Activated effector memory CD4-positive, alpha-beta T cell treated with Interleukin-2 at 50 U/mL for 16 hours (primary cell): ENCODE results near the gene DNAJC3.
A peak's percentile ranks its signal among the peaks of the same experiment; 100 is the strongest.
"Not testable (repeated sequence)": the region's sequence is repeated elsewhere in the genome, so short reads cannot be mapped to it uniquely, and the experiment has no call there.

Experiments
- DNase-seq: peaks from one replicate; pipeline ENCODE4 v3.0.0-alpha.2; 2020

The DNAJC3 gene, protein sequence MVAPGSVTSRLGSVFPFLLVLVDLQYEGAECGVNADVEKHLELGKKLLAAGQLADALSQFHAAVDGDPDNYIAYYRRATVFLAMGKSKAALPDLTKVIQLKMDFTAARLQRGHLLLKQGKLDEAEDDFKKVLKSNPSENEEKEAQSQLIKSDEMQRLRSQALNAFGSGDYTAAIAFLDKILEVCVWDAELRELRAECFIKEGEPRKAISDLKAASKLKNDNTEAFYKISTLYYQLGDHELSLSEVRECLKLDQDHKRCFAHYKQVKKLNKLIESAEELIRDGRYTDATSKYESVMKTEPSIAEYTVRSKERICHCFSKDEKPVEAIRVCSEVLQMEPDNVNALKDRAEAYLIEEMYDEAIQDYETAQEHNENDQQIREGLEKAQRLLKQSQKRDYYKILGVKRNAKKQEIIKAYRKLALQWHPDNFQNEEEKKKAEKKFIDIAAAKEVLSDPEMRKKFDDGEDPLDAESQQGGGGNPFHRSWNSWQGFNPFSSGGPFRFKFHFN

DNA sequence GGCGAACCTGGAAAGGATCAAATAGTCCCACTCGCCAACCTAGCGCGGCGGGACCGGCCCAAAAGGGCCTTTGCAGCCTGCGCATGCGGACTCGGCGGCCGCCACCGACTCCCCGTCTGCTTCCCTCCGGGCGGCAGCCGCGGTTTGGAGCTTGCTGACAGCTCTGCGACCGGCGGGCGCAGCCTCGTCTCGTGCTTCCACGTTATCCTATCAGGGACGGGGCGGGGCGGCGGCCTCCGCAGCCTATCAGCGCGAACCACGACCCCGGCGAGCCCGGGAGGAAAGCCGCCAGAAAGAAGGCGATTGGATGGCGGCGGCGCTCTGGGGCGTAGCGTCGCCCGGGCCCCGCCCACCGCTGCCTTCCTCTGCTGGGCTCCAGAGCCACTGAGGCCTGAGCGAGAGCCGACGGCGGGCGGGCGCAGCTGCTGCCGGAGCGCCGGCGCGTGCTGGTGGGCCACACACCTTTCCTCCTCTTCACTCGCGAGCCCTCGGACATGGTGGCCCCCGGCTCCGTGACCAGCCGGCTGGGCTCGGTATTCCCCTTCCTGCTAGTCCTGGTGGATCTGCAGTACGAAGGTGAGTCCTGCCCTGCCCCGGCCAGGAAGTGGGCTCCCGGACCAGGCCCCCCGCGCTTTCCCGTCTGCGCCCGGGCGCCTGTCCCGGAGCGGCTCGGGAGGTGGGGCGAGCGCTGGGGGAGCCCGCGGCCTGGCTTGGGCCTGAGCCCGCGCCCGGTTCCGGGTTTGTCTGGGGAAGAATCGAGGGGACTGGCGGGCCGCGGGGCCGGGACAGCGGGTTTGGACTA lies at the start of gene DNAJC3:
DNAJC3 (plus strand) TSS at position 378 of the 802 bp plus-strand sequence; CDS start at position 495, 117 bp downstream.
- DNase-seq, result peak; percentile 98

DNA sequence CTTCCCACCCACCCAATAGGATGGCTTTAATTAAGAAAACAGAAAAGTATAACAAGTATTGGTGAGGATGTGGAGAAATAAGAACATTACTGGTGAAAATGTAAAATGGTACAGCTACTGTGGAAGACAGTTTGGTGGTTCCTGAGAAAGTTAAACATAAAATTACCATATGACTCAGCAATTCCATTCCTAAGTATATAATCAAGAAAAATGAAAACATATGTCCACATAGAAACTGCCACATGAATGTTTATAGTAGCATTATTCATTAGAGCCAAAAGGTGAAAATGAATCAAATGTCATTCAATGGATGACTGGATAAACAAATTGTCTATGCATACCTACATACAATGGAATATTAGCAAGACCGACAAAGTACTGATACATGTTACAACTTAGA lies 49.3 kb upstream of the DNAJC3 start:
- no peak for DNase-seq

DNA sequence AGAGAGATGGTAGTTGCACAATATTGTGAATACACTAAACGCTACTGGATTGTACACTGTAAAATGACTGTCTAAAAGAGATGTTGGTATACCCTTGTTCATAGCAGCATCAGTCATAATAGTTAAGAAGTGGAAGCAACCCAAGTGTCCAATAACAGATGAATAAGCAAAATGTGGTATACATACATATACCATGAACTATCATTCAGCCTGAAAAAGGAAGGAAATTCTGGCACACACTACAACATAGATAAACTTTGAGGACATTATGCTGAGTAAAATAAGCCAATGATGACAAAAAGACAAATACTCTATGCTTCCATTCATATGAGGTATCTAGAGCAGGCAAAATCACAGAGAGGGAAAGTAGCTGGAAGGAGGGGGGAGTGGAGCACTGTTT lies 48.5 kb upstream of the DNAJC3 start:
- no peak for DNase-seq

DNA sequence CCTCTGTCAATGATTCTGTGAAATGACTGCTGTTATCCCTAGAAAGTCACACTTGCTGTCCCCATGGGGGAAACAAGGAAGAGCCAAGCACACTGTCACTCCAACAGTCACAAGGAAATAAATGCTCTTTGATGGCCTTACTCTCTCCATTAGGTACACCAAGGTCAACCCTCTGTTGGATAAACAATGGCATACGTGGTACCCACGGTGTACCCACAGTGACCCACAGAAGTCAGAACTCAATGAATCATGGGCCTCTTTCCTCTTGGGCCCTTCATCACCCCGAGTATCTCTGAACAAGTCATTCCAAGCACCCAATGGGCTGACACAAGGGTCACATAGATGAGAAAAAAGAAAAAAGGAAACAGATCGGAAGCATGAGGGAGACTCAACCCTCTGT lies 47.9 kb upstream of the DNAJC3 start:
- DNase-seq, result no peak

DNA sequence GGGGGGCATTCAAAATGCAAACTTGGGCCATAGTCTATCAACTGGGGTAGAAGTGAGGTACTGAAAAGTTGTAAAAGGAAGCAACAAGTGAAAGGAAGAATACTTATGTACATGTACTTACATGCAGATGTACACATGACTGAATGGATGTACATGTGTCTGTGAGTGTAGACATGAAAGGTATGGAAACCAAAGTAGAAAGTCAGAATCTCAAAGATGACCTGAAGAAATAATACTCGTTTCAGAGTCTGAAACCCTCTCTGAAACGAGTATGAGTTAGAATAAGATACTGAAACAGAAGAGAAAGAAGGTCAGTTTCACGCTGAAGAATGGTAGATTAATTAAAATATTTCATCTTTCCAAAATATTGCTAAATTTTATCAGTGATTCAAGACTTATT lies 46.3 kb upstream of the DNAJC3 start:
- no peak for DNase-seq

DNA sequence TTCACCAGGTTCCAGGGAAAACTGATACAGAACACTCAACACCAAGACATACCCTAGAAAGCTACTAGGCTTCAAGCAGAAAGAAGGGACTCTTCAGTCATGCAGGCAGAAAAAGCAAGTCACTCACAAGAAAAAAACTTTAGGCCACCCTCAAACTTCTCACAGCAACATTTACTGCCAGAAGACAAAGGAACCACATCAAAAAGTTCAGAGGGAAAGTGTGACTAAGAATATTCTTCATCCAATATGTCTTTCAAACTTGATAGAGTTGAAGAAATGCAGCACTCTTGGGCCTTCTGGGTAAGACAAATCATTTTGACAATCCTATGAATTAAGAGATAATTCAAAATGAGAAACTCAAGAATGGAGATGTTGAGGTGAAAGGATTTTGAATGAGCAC lies 40.1 kb upstream of the DNAJC3 start:
- DNase-seq, result no peak

DNA sequence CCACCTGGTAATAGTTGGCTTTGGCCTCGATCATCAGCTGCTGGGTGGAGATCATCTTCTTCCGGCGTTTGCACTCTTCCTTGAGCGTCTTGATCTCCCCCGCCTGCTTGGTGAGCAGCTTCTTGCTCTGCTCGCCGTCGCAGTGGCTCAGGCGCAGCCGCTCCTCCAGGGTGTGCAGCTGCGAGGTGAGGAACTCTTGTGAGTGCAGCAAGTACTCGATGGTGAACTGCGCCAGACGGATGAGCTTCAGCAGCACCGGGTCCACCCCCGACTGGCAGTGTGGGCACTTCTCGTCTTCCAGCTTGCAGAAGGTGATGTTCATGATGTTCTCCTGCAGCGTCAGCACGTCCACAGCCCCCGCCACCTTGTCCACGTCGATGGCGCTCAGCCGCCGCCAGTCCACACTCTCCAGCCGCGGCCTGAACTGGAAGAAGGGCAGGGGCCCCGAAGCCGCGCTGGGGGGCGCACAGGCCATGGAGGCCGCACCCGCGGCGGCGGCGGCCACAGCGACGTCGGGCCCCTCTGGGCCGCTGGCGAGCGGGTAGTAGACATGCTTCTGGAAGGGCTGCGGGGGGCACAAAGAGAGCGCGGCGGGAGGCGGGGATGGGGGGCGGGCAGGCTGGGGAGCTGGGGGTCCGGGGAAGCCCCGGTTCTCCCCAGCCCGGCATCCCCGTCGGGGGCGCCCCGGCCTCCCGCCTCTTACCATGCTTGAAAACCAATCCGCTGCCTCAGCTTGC lies 35.5 kb upstream of the DNAJC3 start:
- DNase-seq, result no peak

DNA sequence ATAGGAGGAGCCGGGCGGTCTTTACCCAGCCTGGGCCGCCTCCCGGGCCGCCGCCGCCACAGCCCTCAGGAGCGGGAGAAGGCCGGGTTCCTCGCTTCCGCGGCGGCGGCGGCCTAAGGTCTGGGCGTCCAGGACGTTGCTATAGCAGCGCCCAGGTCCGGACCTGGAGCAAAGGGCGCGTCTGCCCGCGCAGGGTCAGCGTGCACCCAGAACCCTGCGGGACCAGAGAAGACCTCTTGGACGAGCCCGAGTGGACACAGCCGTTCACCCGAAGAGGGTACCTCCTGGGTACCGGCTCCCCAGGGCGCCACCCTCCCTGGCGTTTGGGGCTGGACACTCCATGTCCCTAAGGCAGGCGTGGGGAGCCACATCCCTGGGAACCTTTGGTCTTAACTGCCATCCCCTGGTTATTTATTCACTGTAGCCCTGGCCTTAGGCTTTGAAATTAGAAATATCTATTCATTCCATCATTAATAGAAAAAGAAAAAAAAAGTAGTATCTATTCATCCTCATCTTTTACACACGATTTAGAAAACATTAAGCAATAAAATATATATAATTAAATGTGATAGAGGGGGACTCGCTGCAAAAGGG lies 34.8 kb upstream of the DNAJC3 start:
- DNase-seq, result no peak

DNA sequence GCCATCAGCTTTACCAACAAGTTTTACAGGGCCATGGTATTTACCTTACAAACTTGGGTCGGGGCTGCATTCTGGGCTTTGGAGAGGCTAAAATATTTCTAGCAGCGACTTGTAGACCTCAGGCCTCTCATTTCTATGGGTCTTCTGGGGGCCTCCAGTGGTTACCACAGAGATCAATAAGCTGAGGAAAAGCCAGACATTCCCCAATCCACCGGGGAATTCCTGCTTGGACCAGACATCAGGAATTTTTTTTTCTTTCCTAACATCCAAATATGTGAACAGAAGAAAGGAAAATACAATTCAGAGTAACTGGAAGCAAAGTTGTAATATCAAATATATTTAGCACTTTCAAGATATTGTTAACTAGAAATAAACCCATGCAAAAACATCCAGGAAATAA lies 33.9 kb upstream of the DNAJC3 start:
- no peak for DNase-seq

DNA sequence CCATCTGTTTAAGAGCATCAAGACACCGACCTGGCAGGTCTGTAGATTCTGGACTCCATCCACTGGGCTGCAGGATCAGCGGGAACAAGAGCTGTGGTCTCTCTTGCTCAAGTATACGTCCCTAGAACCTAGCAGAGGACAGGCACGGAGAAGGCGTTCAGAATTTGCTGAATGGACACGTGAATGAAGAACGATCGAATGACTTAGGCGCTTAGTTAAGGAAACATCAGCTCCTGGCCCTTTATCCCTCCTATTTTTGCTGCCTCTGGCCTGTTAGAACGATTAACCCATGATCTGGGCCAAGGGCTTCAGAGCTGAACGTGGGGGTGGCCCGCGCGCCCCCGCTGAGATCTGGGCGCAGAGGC lies 33.4 kb upstream of the DNAJC3 start:
- DNase-seq, result no peak

DNA sequence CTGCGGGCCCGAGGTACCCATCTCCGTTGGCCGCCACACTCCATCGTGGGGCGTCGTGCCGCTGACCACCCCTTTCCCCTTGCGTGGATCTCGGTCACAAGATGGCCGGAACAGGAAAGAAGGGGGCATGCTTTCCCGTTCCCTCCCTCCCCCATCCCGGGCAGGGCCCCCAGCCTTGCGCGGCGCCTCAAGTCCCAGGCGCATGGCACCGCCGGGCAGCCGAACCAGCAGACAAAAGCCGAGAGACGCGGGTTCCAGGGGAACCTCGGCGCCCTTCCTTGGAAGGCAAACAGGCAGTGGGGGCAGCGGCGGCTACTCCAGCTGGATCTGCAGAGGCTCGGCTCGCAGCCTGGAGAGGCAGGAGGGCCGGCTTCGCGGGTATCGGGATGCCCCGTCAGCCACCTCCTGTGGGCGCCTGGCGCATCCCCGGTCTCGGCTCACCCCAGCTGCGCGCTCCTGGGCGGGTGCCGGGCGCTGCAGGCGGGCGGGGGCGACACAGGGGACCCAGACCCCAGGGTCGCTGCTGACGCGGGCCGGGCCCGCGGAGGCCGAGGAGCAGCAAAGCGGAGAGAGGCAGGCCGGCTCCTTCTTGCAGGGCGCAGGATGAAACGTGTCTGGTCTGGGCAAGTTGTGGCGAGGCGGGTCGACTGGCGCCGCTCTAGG lies 32.9 kb upstream of the DNAJC3 start:
- DNase-seq, result no peak

DNA sequence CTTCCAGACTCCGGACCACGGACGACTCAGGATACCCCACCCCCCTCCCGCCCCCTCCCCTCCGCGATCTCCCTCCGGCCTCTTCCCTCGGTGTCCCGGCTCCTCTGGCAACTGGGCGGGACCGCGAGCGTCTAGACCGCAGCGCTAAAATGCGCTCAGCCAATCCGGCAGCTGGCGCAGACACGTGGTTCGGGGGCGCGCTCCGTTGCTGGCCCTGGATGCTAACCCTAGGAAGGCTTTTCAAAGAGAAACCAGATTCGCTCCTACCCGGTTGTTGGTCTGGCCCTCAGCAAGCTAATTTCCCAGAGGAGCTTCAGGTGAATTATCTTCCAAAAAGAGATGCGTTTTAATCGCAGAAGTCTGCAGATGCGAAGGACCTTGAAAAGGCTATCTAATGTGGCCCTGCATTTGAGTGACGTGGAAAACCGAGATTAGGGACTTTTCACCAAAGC lies 32.3 kb upstream of the DNAJC3 start, which contains the start of gene DZIP1:
DZIP1 (minus strand) TSS at position 106 of the 452 bp plus-strand sequence. CDS start 2,677 bp downstream, outside the sequence.
- DNase-seq, result no peak

DNA sequence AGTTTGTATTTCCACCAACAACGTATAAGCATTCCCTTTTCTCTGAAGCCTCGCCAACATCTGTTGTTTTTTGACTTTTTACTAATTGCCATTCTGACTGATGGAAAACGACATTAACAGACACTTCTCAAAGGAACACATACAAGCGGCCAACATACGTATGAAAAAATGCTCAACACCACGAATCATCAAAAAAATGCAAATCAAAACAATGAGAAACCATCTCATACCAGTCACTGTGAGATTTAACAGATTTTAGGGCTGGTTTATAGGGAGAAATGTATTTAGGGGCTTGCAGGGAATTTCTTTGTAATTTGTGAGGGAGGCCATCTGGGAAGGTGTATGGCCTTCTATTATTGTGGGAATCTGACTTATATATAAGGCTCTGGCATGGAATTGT lies 29.6 kb upstream of the DNAJC3 start:
- no peak for DNase-seq

DNA sequence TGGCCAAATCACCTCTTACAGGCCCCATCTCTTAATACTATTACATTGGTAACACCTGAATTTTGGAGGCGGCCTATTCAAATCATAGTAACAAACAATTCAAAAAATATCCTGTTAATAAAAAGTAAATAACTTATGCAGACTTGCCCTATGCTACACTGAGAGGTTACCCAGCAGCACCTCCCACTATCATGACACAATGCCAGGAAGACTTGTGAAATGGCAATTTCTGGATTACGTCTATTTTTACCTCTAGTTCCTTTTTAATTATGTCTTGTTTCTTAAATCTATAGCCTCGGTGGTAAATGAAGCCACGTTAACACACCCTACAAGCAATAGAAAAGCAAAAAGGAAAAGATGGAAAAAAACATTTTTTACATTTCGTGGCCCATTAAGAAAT lies 26.2 kb upstream of the DNAJC3 start:
- no peak for DNase-seq

DNA sequence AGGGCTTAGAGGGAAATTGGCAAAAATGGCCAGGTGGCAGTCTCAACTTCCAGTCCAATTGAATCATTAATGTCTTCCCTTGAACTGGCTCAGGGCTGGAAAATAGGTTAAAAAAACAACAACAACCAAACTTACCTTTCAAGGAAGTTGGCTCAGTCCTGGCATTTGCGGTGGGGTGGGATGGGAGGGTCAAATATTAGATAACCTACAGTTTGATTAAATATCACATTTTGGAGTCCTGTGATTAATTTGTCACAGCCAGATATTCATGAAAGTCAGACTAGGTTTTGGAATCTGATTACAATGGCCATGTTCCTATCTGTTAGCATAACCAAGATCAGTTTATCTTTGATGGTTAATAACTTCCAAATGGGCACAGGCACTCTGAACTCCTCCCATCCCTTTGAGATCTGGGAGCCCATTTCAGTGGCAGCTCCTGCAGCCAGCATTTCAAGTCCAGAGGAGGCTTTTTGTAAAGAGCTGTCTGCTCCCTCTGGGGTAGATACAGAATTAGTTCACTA lies 24.6 kb upstream of the DNAJC3 start:
- no peak for DNase-seq

DNA sequence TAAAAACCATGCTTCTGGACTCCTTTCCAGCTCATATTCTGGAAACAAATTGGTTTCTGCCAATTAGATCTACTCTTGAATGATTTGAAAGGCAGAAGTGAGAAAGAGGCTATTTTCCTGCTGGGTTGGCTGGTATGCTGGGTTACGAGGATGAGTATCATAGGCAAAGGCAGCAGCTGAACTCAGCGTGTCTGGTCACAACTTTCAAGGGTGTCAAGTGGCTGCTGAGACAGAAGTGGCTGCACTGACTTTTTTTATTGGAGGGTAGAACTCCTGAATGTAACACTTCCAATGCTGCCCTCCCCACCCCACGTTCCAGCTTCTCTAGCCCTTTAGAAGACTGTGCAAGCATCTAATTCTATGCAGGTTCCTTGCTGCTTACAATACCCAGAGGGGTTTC lies 24.1 kb upstream of the DNAJC3 start:
- DNase-seq, result no peak

DNA sequence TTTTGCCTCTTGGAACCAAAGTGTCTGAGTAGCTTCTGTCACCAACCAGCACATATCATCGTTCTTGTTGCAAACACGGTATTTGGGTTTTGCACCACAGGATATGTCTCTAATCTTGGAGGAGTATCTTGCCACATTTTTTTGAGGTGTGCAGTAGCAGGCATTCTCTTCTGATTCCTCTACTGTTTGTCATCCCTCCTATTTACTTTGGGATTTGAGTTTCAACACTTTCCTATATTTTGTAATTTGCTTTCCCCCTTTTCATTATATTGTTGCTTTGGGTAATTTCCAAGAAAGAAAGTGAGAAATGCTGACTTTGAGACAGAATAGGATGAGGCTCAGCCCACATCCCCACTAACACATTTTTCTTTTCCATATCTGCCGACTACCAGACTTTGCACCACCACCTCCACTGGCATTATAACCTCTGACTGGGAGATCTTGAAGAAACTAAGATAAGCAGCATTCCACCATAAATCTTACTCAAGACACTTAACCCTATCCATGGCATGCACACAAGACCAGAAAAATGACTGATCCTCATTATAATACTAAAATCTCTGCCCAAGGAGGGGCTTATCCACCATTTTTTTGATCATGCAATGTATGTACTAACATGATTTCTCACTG lies 20.4 kb upstream of the DNAJC3 start:
- DNase-seq, result no peak

DNA sequence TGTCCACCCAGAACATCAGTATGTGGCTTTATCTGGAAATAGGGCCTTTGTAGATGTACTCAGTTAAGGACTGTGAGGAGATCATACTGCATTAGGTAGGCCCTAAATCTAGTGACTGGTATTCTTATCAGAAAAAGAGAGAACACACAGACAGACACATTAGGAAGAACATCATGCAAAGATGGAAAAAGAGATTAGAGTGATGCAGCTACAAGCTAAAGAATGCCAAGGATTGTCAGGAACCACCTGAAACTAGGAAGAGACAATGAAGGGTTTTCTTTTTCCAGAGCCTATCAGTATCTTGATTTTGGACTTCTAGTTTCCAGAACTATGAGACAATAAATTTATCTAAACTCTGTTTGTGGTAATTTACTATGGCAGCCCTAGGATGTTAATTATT lies 17.4 kb upstream of the DNAJC3 start:
- DNase-seq, result no peak

DNA sequence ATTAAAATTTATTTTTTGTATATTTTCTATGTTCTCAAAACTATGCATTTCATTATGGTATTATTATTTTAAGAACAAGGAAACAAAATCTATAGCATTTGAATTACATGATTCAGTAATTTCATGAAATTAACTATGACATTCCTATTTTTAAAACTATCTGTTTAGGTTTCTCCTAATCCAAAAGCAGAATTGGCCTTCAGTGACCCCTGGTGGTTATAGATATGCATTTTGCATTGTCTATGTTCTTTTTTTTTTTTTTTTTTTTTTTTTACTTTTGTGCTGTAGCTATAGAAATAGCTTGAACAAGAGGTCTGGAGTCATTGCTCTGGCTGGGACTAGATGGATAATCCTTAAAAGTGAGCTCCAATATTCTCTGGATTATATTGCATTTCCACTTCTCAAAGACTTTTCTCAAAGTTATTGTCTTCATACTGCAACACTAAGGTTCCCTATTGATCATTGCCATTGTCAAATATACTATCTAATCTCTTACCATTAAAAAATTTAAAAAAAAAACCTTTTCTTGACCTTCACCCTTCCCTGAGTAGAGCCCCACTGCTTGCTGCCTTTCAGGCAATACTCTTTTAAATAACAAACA lies 15.9 kb upstream of the DNAJC3 start:
- no peak for DNase-seq

DNA sequence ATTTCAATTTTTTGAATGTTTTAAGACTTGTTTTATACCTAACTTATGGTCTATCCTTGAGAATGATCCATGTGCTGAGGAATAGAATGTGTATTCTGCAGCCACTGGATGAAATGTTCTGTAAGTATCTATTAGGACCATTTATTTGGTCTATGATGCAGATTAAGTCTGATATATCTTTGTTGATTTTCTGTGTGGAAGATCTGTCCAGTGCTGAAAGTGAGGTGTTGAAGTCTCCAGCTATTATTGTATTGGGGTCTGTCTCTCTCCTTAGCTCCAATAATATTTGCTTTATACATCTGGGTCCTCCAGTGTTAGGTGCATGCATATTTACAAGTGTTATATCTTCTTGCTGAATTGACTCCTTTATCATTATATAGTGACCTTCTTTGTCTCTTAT lies 9.7 kb upstream of the DNAJC3 start:
- DNase-seq, result not testable (repeated sequence)

DNA sequence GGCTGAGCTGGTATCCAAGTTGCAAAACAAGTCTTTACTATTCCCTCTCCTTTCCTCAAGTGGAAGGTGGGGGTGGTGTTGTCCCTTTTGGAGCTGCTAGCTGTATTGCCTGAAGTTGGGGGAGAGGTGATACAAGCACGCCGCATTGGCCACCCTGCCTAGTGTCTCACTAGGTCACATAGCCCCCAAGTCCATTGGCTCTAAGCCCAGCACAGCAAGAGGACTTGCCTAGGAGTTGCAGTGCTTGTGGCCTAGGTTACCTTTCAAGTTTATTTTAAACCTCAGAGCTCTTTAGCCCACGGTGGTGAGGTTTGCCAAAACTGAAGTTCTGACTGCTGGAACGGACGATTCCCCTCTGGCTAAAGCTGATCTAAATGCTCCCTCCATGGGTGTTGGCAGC lies 5.3 kb upstream of the DNAJC3 start:
- no peak for DNase-seq
